CD14-positive monocyte (primary cell): ENCODE results near the gene OSBPL10. TPM values are rescaled to one million over a fixed set of nuclear protein-coding genes. Genes with fewer than 3 reads are reported as not detected.
A peak's percentile ranks its signal among the peaks of the same experiment; 100 is the strongest.

Experiments
- DNase-seq, 3 donors: peaks; one replicate each; pipeline ENCODE4 v3.0.0-alpha.2; 2011 to 2022
- H2AFZ ChIP-seq: 2 replicates; pipeline ENCODE4 v1.6.0; 2012; ENCODE audit warnings: mild to moderate bottlenecking, low read depth, low read length, inconsistent platforms; ENCODE audit not compliant: insufficient read depth, poor library complexity, severe bottlenecking
- H3K27ac ChIP-seq, 2 donors: 1 replicate in 1 of 2; 2 replicates in 1 of 2; pipeline ENCODE4 v1.5.1; 2012 to 2013; ENCODE audit warnings: low read length in 2 of 2, control low read depth in 1 of 2, inconsistent platforms in 1 of 2, low read depth in 1 of 2, mild to moderate bottlenecking in 1 of 2
- H3K27me3 ChIP-seq, 2 donors: one replicate each; pipeline versions ENCODE4 v1.6.0 to v1.6.1; 2011 to 2013; ENCODE audit warnings: low read length in 2 of 2; ENCODE audit not compliant: control insufficient read depth in 2 of 2, insufficient read depth in 2 of 2
- H3K36me3 ChIP-seq, 2 donors: replicated peaks in 1 of 2; 1 replicate in 1 of 2; 2 replicates in 1 of 2; pipeline versions ENCODE4 v1.5.1 to v1.6.1; 2012 to 2013; ENCODE audit warnings: low read length in 2 of 2, control low read depth in 1 of 2, inconsistent platforms in 1 of 2, mild to moderate bottlenecking in 1 of 2; ENCODE audit not compliant: insufficient read depth in 2 of 2, control insufficient read depth in 1 of 2
- H3K4me1 ChIP-seq, 2 donors: 1 replicate in 1 of 2; 2 replicates in 1 of 2; pipeline versions ENCODE4 v1.5.1 to v1.6.1; 2012 to 2013; ENCODE audit warnings: low read length in 2 of 2, control low read depth in 1 of 2, inconsistent platforms in 1 of 2, mild to moderate bottlenecking in 1 of 2, moderate library complexity in 1 of 2; ENCODE audit not compliant: insufficient read depth in 2 of 2, control insufficient read depth in 1 of 2
- H3K4me2 ChIP-seq: replicated peaks from 2 replicates; pipeline ENCODE3; 2012; ENCODE audit warnings: low read length, moderate library complexity, mild to moderate bottlenecking; ENCODE audit not compliant: poor library complexity, severe bottlenecking; ENCODE audit errors: extremely low read depth
- H3K4me3 ChIP-seq, 3 experiments: fragments of 200-600 bp in 1 of 3; sonication (generic) in 1 of 3; replicated peaks in 1 of 3; 1 replicate in 2 of 3; 2 replicates in 1 of 3; pipeline ENCODE4 v1.5.1; 2011 to 2013; ENCODE audit warnings: low read length in 3 of 3, mild to moderate bottlenecking in 3 of 3, control low read depth in 2 of 3, low read depth in 2 of 3, inconsistent platforms in 1 of 3, moderate library complexity in 1 of 3
- H3K79me2 ChIP-seq: 2 replicates; pipeline ENCODE4 v1.6.0; 2012; ENCODE audit warnings: mild to moderate bottlenecking, control low read depth, inconsistent platforms, low read length, moderate library complexity; ENCODE audit not compliant: insufficient read depth
- H3K9ac ChIP-seq: 2 replicates; pipeline ENCODE4 v1.6.0; 2017; ENCODE audit warnings: low read length, mild to moderate bottlenecking; ENCODE audit not compliant: insufficient read depth, poor library complexity, severe bottlenecking
- H3K9me3 ChIP-seq, 2 donors: replicated peaks in 1 of 2; 1 replicate in 1 of 2; 2 replicates in 1 of 2; pipeline versions ENCODE4 v1.5.1 to v1.6.1; 2012 to 2013; ENCODE audit warnings: low read length in 2 of 2, control low read depth in 1 of 2; ENCODE audit not compliant: control insufficient read depth in 1 of 2, insufficient read depth in 1 of 2
- H4K20me1 ChIP-seq: 2 replicates; pipeline ENCODE4 v1.6.0; 2012; ENCODE audit warnings: mild to moderate bottlenecking, low read length, control low read depth, moderate library complexity; ENCODE audit not compliant: insufficient read depth
- H3K27ac Mint-ChIP-seq, 7 donors: one replicate each; pipeline ENCODE4 v1.8.0; 2020; ENCODE audit warnings: mild to moderate bottlenecking in 7 of 7, mixed read lengths in 7 of 7, moderate library complexity in 6 of 7, inconsistent platforms in 2 of 7
- H3K27me3 Mint-ChIP-seq, 3 donors: one replicate each; pipeline ENCODE4 v1.8.0; 2021 to 2022; ENCODE audit warnings: low read depth in 3 of 3, mild to moderate bottlenecking in 3 of 3, mixed read lengths in 3 of 3, moderate library complexity in 3 of 3, inconsistent platforms in 1 of 3
- H3K36me3 Mint-ChIP-seq, 2 donors: one replicate each; pipeline ENCODE4 v1.8.0; 2020; ENCODE audit warnings: mixed read lengths in 2 of 2, inconsistent platforms in 1 of 2, mild to moderate bottlenecking in 1 of 2
- H3K4me1 Mint-ChIP-seq: one replicate; pipeline ENCODE4 v1.8.0; 2020; ENCODE audit warnings: mild to moderate bottlenecking, mixed read lengths
- H3K4me3 Mint-ChIP-seq, 2 donors: one replicate each; pipeline ENCODE4 v1.8.0; 2020; ENCODE audit warnings: mild to moderate bottlenecking in 2 of 2, mixed read lengths in 2 of 2, moderate library complexity in 1 of 2
- H3K9me3 Mint-ChIP-seq, 7 donors: one replicate each; pipeline ENCODE4 v1.8.0; 2020 to 2022; ENCODE audit warnings: mixed read lengths in 7 of 7, mild to moderate bottlenecking in 6 of 7, moderate library complexity in 6 of 7, inconsistent platforms in 2 of 7
- CTCF ChIP-seq: fragments of 200-600 bp; IDR thresholded peaks from one replicate; pipeline ENCODE4 v1.8.0; 2022; ENCODE audit warnings: antibody characterized with exemption, mild to moderate bottlenecking
- WGBS: methylation state at CpG from one replicate; pipeline ENCODE4 v1.1.5; 2013; ENCODE audit warnings: missing lambda C conversion rate; ENCODE audit not compliant: insufficient coverage; 5-methylcytosine and 5-hydroxymethylcytosine counted together
- intact Hi-C, 2 donors: fragments of 100-400 bp; cut with micrococcal nuclease; formaldehyde crosslinking; loops; one replicate each; pipeline versions ENCODE4 v1.15.0 to v1.15.1; 2023
- polyA plus RNA-seq, 3 donors: library from polyadenylated mRNA; depleted of rRNA in 1 of 3; unstranded in 2 of 3; stranded (reverse) in 1 of 3; fragments of 300-500 nt in 2 of 3; fragments of >200 nt in 1 of 3; fragmentation: Illumina TruSeq in 2 of 3; gene quantifications; 1 replicate in 2 of 3; 2 replicates in 1 of 3; pipeline ENCODE4 v1.2.3, GENCODE V29; 2012 to 2021

OSBPL10 gene
- polyA plus RNA-seq, 3 donors: 0.03 TPM; not detected in 2

GRCh38 chr3:31713816-31714215 is 267.2 kb downstream of the OSBPL10 start:
- Mint-ChIP-seq H3K27me3 (peaks cover 0 to 2% (median 0%) of the 10 kb centered on the region in 3 donors), H3K9me3 (peaks cover 0 to 7% (median 3%) of the 10 kb centered on the region in 7 donors), H3K4me1 (peaks cover 22% of the 10 kb centered on the region), H3K4me3 (peak overlapping the region in 1 of 2 donors; percentile 76), H3K27ac (peak overlapping the region in 6 of 7 donors; percentile 39 to 82 (median 60)), H3K36me3 (peaks cover 0 to 1% of the 10 kb centered on the region in 2 donors)
- peak overlapping the region; percentile 38 for H3K4me2 ChIP-seq
- H3K9me3 ChIP-seq: no peaks in the 10 kb centered on the region
- peak; percentile 21 to 62 (median 42) for DNase-seq
- peak overlapping the region; percentile 28 for H2AFZ ChIP-seq
- no peaks in the 10 kb centered on the region for H4K20me1 ChIP-seq
- peak overlapping the region in 1 of 2 donors; percentile 33 for H3K27ac ChIP-seq
- no peaks in the 10 kb centered on the region for H3K27me3 ChIP-seq
- no peak overlapping the region for H3K4me3 ChIP-seq
- WGBS: no CpG with 5 or more reads among the region's 5 CpGs
- H3K9ac ChIP-seq: no peak overlapping the region
- H3K4me1 ChIP-seq: peaks cover 16 to 17% of the 10 kb centered on the region in 2 donors
- no peaks in the 10 kb centered on the region for H3K79me2 ChIP-seq
- intact Hi-C loops: no loop called here
- no peak for TF ChIP-seq CTCF
- H3K36me3 ChIP-seq: no peaks in the 10 kb centered on the region

GRCh38 chr3:31710123-31710803 is 270.8 kb downstream of the OSBPL10 start:
- peak in 1 of 3 donors; percentile 11 for DNase-seq
- no peaks in the 10 kb centered on the region for H4K20me1 ChIP-seq
- H3K27me3 ChIP-seq: no peaks in the 10 kb centered on the region
- H3K9me3 ChIP-seq: no peaks in the 10 kb centered on the region
- Mint-ChIP-seq H3K9me3 (peaks cover 0 to 9% (median 3%) of the 10 kb centered on the region in 7 donors), H3K36me3 (peaks cover 0 to 1% of the 10 kb centered on the region in 2 donors), H3K4me3 (no peak overlapping the region), H3K4me1 (peaks cover 22% of the 10 kb centered on the region), H3K27me3 (peaks cover 0 to 2% (median 0%) of the 10 kb centered on the region in 3 donors), H3K27ac (no peak overlapping the region)
- intact Hi-C loops: no loop called here
- no peaks in the 10 kb centered on the region for H3K79me2 ChIP-seq
- H3K27ac ChIP-seq: no peak overlapping the region
- WGBS: 90% methylated on average over 6 of the region's 6 CpGs
- peaks cover 16 to 17% of the 10 kb centered on the region in 2 donors for H3K4me1 ChIP-seq
- H3K4me2 ChIP-seq: no peak overlapping the region
- no peak overlapping the region for H3K9ac ChIP-seq
- no peak overlapping the region for H3K4me3 ChIP-seq
- H3K36me3 ChIP-seq: no peaks in the 10 kb centered on the region
- TF ChIP-seq CTCF: no peak
- H2AFZ ChIP-seq: no peak overlapping the region
